Nucleus accumbens (tissue), 56 donors: ENCODE measurements around the gene MAP1LC3A.

ENCODE experiments used
- DNase-seq, 56 donors: peaks; one replicate each; lab custom pipeline; 2025; lab: John Stamatoyannopoulos, UW

The MAP1LC3A gene

GRCh38 chr20:34544109-34544796, 14.3 kb upstream of the MAP1LC3A start:
- DNase-seq = no peak

GRCh38 chr20:34546751-34547181, 11.8 kb upstream of the MAP1LC3A start:
- no peak for DNase-seq

GRCh38 chr20:34547844-34548613, 10.5 kb upstream of the MAP1LC3A start:
- no peak for DNase-seq

DNA sequence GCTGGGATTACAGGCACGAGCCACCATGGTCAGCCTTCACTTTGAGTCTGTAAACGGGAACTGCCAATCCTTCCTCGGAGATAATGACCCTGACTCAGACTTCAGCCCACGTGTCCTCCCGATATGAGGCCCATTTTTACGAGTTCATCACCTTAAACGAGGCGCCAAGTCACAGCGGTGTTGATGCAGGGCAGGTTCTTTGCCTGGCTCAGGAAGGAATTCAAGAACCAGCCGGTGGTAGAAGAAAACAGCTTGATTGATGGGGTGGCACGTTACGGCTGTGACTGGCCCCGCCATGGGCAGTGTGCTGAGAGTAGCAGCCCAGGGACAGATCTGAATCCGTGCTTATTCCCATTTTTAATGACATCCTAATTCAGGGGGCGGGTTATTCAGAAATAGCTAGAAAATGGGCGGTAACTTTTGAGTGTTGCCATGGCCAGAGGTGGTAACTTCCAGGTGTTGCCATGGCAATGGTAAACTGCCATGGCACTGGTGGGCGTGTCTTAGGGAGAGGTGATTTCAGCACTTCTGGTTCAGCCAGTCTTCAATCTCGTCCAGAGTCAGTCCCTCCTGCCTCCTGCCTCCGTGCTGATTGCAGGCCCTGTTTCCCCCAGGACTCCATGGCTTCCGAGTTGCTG, 9.1 kb upstream of the MAP1LC3A start:
- peak in 5 of 56 donors; percentile 11 to 29 (median 21) for DNase-seq

GRCh38 chr20:34549929-34550305, 8.6 kb upstream of the MAP1LC3A start:
- DNase-seq = no peak

GRCh38 chr20:34552569-34552968, 5.9 kb upstream of the MAP1LC3A start:
- no peak for DNase-seq

GRCh38 chr20:34553366-34553867, 5.1 kb upstream of the MAP1LC3A start:
- no peak for DNase-seq

- DNase-seq = peak in 8 of 56 donors; percentile 18 to 47 (median 32)
Observed at GRCh38 chr20:34557936-34558319, 590 bp upstream of the MAP1LC3A start.

- DNase-seq = peak in 18 of 56 donors; percentile 24 to 62 (median 39)
Observed at GRCh38 chr20:34559311-34560140, 1.0 kb downstream of the MAP1LC3A start.

GRCh38 chr20:34560141-34560523, 1.6 kb downstream of the MAP1LC3A start:
- peak in 49 of 56 donors; percentile 15 to 87 (median 56) for DNase-seq

DNA sequence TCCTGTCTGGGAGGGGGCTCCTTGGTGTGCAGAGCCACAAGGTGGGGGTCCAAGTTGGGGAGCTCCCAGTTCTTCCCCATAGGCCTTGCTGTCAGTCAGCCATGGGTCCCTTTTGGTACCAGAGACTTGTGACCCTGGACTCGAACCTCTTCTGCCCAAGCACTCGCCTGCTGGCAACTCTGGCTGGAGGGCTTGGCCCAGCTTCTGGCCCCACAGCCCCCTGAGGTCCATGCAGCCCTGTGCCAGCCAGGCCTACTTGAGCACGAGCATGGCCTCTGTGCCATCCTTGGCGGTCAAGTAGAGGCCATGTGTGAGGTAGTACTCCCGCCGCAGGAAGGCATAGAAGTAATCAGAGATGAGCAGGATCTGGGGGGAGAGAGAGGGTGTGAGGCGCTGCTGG, 2.1 kb downstream of the MAP1LC3A start:
- DNase-seq = peak in 2 of 56 donors; percentile 23 to 55

GRCh38 chr20:34561661-34562060, 3.1 kb downstream of the MAP1LC3A start:
- no peak for DNase-seq

DNA sequence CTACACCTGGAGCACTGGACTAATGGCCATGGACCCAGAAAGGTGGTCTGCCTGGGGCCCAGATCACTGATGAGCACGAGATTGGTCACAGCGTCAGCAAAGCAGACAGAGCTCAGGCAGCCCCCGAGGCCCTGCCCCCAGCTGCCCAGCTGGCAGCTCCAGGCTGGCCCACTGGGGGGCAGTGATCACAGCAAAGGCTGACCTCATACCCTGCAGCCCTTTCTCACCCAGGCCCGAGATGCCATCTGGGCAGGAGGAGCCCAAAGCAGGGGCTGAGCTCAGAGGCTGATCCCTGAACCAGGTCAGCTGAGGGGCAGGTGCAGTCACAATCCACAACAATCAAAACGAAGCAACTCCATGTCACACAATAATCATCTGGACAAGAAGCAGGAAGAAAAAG, 4.1 kb downstream of the MAP1LC3A start:
- DNase-seq = peak in 27 of 56 donors; percentile 2 to 54 (median 20)

- DNase-seq = no peak
Observed at GRCh38 chr20:34564833-34565232, 6.3 kb downstream of the MAP1LC3A start.

- no peak for DNase-seq
Observed at GRCh38 chr20:34566978-34567891, 8.7 kb downstream of the MAP1LC3A start.

- DNase-seq = no peak
Observed at GRCh38 chr20:34567892-34568865, 9.7 kb downstream of the MAP1LC3A start.

- DNase-seq = no peak
Observed at GRCh38 chr20:34569598-34569997, 11.1 kb downstream of the MAP1LC3A start.

DNA sequence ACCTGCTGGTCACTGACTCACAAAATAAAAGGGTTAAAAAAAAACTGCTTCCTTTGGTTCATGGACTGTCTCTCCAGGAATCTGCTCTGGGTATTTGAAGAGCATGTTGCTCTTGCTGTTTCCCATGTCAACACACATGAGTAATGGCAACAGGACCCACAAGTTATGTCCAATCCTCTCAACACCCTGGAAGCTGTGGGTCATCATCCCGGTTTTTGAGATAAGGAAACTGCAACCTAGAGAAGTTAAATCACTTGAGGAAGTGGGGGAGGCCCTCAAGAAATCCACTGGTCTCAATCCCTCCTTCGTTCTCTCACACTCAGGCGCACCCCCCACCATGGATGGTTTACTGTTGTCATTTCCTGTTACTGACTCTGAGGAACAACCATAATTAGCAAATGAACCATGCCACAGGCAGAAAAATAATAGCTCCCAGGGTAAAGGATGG, 12.4 kb downstream of the MAP1LC3A start:
- no peak for DNase-seq
